Body of pancreas (tissue), 4 donors: ENCODE measurements around the gene LIN52.

ENCODE experiments used
- CTCF ChIP-seq, 7 experiments: fragments of 450-650 bp in 4 of 7; fragments of 200-600 bp in 3 of 7; sonication (generic) in 3 of 7; IDR thresholded peaks; one replicate each; pipeline ENCODE4 v1.5.1; 2016 to 2019; ENCODE audit warnings: antibody characterized with exemption in 7 of 7
- POLR2A ChIP-seq, 3 donors: fragments of 450-650 bp; IDR thresholded peaks; one replicate each; pipeline ENCODE4 v1.6.1; 2016; ENCODE audit warnings: antibody characterized with exemption in 3 of 3, mild to moderate bottlenecking in 2 of 3

- TF ChIP-seq CTCF (IDR thresholded peaks at IDR 0.05) (no peak), POLR2A (IDR thresholded peaks at IDR 0.05) (no peak)
Measured at GRCh38 chr14:74161526-74162158, 76.9 kb downstream of the LIN52 start.
